Measurements from ENCODE around the gene LHFPL3. TPM values are rescaled to one million over a fixed set of nuclear protein-coding genes. Genes with fewer than 3 reads are reported as not detected.

Gene LHFPL3
- total and polyA plus RNA-seq, 2 of the 13 experiments (the other 11 are each of a cell fraction or from before 2014, with no cell fraction given), result not detected

DNA sequence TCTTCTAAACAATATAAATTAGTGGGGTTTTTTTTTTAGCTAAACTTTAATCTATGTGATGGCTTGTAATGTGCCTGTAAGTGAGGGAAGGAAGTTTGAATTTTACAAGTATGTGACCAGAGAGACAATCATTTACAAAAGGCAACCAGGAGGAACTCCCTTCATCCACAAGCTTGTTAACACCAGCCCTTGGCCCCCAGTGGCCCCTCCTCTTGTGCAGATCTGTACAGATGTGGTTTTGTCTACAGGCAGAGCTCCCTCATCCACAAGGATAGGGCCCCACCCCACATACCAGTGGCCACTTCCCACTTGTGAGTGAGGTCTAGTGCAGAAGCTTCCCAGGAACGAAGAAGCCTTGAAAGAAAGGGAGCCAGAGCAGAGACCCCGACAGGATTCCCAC, 451.5 kb downstream of the LHFPL3 start (continued):
- TF ChIP-seq SOX13 (IDR thresholded peaks at IDR 0.05) (no peak), SOX13 (CRISPR knock-in tag; conservative IDR thresholded peaks at IDR 0.05 in 1 of 2, IDR thresholded peaks at IDR 0.05 in 1 of 2) (no peak)

DNA sequence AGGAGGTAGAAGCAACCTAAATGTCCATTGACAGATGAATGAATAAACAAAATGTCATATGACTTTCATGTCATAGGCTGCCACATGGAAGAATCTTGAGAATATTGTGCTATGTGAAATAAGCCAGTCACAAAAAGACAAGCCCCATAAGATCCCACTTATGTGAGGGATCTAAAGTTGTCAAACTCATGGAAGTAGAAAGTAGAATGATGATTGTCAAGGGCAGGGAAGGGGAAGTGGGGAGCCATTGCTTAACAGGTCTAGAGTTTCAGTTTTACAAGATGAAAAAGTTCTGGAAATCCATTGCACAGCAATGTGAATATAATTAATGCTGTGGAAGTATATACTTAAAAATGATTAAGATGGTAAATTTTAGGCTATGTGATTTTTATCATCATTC, 456.3 kb downstream of the LHFPL3 start:
- Histone ChIP-seq H3K4me1 (ENCODE audit: insufficient read depth, low read length) (no peaks in the 10 kb centered on the region), H3K27me3 (ENCODE audit: control insufficient read depth in 1 of 2, insufficient read depth in 2 of 2, low read length in 2 of 2) (no peaks in the 10 kb centered on the region; a peak in 2 of 5 replicates), H3K27ac (ENCODE audit: extremely low read length, insufficient read depth, low read length) (no peak overlapping the region), H3K36me3 (replicated peaks in 1 of 2; ENCODE audit: control insufficient read depth in 1 of 2, insufficient read depth in 2 of 2, low read length in 2 of 2) (no peaks in the 10 kb centered on the region), H4K20me1 (ENCODE audit: insufficient read depth, low read length) (no peaks in the 10 kb centered on the region), H3K9me3 (ENCODE audit: low read length) (no peaks in the 10 kb centered on the region), H3K4me2 (ENCODE audit: low read depth, low read length) (no peak overlapping the region), H3K4me3 (replicated peaks in 1 of 3; ENCODE audit: insufficient read depth in 1 of 3, low read depth in 2 of 3, low read length in 3 of 3) (no peak overlapping the region), H2AFZ (ENCODE audit: low read length) (no peak overlapping the region), H3K9ac (ENCODE audit: insufficient read depth, low read depth, low read length) (no peak overlapping the region), H3K79me2 (ENCODE audit: insufficient read depth, low read length) (no peaks in the 10 kb centered on the region)
- FAIRE-seq (no peak), DNase-seq (ENCODE audit: low spot score) (no peak), ATAC-seq (no peak)
- POLR2A ChIA-PET, result no interaction called here
- TF ChIP-seq MZF1 (CRISPR knock-in tag; IDR thresholded peaks at IDR 0.05; ENCODE audit: borderline replicate concordance) (no peak), GTF2F1 (IDR thresholded peaks at IDR 0.05; ENCODE audit: low read length) (no peak), SIN3B (IDR thresholded peaks at IDR 0.05; ENCODE audit: low read length) (no peak), ZNF83 (CRISPR knock-in tag; IDR thresholded peaks at IDR 0.05; ENCODE audit: borderline replicate concordance) (no peak), PITX1 (CRISPR knock-in tag; IDR thresholded peaks at IDR 0.05) (no peak), KMT2A (CRISPR knock-in tag; IDR thresholded peaks at IDR 0.05) (no peak)
- intact Hi-C loops (cut with micrococcal nuclease; ENCODE audit: unreplicated experiment) (no loop called here), in situ Hi-C loops (cut with HindIII; ENCODE audit: extremely low pct_ligation_motif_present, low pct_unique_long_range_greater_than_20kb) (no loop called here)
- BruUV-seq (replicated peaks), result no TSS peak
- CTCF ChIA-PET (ENCODE audit: low intra/inter-chr PET ratio, low total read pairs), result no interaction called here

DNA sequence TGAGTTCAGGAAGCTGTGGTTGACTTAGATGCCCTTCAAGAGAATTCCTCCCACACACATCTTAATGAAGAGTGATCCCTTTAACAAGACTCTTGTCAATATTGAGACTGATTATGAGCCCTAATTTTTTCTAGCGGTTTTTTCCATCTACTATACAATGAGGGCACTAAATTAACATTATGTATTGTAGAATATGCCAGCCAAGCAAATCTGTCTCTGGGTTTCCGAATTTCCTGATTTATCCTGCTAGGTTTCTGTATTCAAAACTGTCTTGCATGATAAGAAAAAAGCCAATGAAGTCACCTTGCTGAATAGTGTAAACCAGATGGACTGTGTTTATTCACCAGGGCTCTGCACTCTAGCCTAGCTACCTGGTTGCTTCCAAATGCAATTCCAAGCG, 461.4 kb downstream of the LHFPL3 start:
- in situ Hi-C loops (cut with HindIII; ENCODE audit: extremely low pct_ligation_motif_present, low pct_unique_long_range_greater_than_20kb) (no loop called here), intact Hi-C loops (cut with micrococcal nuclease; ENCODE audit: unreplicated experiment) (no loop called here)
- H3K9ac ChIP-seq (ENCODE audit: insufficient read depth, low read depth, low read length), result no peak overlapping the region
- no peaks in the 10 kb centered on the region for H4K20me1 ChIP-seq (ENCODE audit: insufficient read depth, low read length)
- no peak for FAIRE-seq
- no peak overlapping the region for H3K4me2 ChIP-seq (ENCODE audit: low read depth, low read length)
- 2% methylated on average over 3 of the region's 3 CpGs for WGBS (ENCODE audit: low lambda C conversion rate)
- no peak overlapping the region for H3K4me3 ChIP-seq (replicated peaks in 1 of 3; ENCODE audit: insufficient read depth in 1 of 3, low read depth in 2 of 3, low read length in 3 of 3)
- H3K9me3 ChIP-seq (ENCODE audit: low read length), result no peaks in the 10 kb centered on the region
- H2AFZ ChIP-seq (ENCODE audit: low read length), result no peak overlapping the region
- H3K4me1 ChIP-seq (ENCODE audit: insufficient read depth, low read length), result no peaks in the 10 kb centered on the region
- H3K36me3 ChIP-seq (replicated peaks in 1 of 2; ENCODE audit: control insufficient read depth in 1 of 2, insufficient read depth in 2 of 2, low read length in 2 of 2), result no peaks in the 10 kb centered on the region
- CTCF ChIA-PET (ENCODE audit: low intra/inter-chr PET ratio, low total read pairs), result no interaction called here
- ATAC-seq, result no peak
- no peak for DNase-seq (ENCODE audit: low spot score)
- TF ChIP-seq MAFK (conservative IDR thresholded peaks at IDR 0.05 in 1 of 2, IDR thresholded peaks at IDR 0.05 in 1 of 2; ENCODE audit: low read length in 2 of 2), result peak; percentile 25 to 52; a peak in 2 of 4 replicates
- TF ChIP-seq LCORL (IDR thresholded peaks at IDR 0.05), result no peak
- TF ChIP-seq LCORL (CRISPR knock-in tag; IDR thresholded peaks at IDR 0.05), result no peak
- no peaks in the 10 kb centered on the region; a peak in 1 of 5 replicates for H3K27me3 ChIP-seq (ENCODE audit: control insufficient read depth in 1 of 2, insufficient read depth in 2 of 2, low read length in 2 of 2)
- no TSS peak for BruUV-seq (replicated peaks)
- H3K79me2 ChIP-seq (ENCODE audit: insufficient read depth, low read length), result no peaks in the 10 kb centered on the region
- H3K27ac ChIP-seq (ENCODE audit: extremely low read length, insufficient read depth, low read length), result no peak overlapping the region
- POLR2A ChIA-PET, result no interaction called here
